Smooth muscle cell of the pulmonary artery (primary cell): ENCODE results near the gene ANKRD34A. TPM values are rescaled to one million over a fixed set of nuclear protein-coding genes. Genes with fewer than 3 reads are reported as not detected.

Experiments used
- total RNA-seq: library from RNA; depleted of rRNA; stranded (reverse); fragments of >200 nt; gene quantifications from 2 replicates; pipeline ENCODE4 v1.2.3, GENCODE V29; 2014

Gene ANKRD34A
- total RNA-seq: 0.98 and 1.2 TPM in 2 replicates

DNA sequence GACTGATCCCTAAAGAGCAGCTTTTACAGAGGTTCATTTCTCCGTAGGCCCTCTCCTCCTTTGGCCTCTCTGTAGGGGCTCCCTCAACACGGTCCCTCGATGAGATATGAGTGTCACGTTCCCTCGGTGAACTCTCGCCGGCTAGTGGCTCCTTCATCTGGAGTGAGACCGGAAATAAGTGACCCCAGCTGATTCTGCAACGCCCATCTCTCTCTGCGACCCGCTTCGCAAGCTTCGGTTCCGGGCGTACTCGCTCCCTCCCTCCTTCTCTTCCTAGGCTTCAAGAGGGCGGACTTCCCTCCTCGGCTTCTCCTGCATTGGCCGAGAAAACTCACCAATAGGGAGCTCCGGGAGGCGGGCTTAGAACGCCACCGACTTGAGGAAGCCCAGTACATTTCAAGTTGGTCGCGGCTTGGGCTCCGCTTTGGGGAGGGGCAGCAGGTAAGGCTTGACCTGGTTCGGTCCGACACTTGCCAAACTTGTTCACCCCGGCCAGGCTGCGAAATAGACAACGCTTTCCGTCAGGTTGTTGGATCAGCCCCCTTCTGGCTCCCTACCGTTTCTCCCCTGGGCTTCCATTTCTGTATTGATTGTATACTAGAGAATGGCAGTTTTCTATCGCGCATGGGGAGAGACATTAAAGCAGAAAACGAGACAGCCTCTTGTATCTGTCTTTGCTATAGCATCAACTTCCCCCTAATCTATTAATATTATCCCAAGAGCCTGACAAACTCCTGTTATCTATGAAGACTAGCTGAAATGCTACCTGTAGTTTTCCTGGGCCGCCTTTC lies at the start of gene ANKRD34A, which contains the start of gene POLR3GL:
ANKRD34A (minus strand) TSS at position 248 of the 791 bp plus-strand sequence. CDS start 2,816 bp downstream, outside the sequence.
POLR3GL (plus strand) TSS at position 363 of the 791 bp plus-strand sequence. CDS start 10,176 bp downstream, outside the sequence.

GRCh38 chr1:145996433-145997015 lies 32.1 kb upstream of the ANKRD34A start, which contains the start of gene TXNIP:
Gene TXNIP, minus strand, starts transcription at chr1:145996579. Its CDS starts 313 bp downstream, at chr1:145996266.

DNA sequence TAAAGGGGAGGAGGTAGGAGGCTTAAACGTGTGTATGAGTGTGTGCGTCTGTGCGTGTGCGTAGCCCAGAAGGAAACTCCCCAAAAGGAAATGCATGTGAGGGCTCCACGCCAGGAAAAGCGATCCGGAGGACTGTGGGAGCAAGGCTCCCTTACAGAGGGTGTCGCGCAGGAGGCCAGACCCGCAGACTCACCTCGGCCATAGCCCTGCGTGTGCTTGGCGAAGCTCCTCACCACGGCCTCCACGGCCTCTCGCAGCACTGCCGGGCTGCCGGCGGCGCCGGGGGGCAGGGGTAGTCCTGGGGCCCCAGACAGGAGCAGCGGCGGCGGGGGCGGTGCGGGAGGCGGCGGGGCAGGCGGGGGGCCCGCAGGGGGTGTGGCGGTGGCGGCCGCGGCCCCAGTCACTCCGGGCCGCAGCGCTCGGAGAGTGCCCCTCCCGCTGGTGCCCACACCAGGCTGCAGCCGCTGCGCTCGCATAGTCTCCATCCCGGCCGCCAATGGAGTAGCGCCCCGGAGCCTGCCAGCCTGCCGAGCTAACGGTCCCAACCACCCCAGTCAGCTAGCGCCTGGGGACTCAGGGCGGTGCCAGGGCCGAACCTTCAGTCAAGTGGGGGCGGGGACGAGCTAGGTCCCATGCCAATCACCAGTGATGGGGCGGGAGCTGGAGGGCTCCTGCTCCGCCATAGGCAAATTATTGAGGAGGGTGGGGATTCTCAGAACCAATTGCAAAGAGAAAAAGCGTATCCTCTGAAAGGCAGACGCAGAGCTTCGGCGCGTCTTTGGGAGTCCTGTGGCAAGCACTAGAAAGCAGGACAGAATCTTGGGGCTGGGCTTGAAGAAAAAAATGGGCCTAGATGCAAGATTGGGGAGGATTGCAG lies 6.7 kb downstream of the ANKRD34A start, which contains the start of gene LIX1L:
LIX1L (minus strand) TSS at position 575 of the 877 bp plus-strand sequence; CDS start at position 485, 90 bp downstream.

GRCh38 chr1:145927063-145927886 lies 37.1 kb downstream of the ANKRD34A start, which contains the start of gene RBM8A:
Gene RBM8A, minus strand, starts transcription at chr1:145927484. Its CDS starts 58 bp downstream, at chr1:145927426.

DNA sequence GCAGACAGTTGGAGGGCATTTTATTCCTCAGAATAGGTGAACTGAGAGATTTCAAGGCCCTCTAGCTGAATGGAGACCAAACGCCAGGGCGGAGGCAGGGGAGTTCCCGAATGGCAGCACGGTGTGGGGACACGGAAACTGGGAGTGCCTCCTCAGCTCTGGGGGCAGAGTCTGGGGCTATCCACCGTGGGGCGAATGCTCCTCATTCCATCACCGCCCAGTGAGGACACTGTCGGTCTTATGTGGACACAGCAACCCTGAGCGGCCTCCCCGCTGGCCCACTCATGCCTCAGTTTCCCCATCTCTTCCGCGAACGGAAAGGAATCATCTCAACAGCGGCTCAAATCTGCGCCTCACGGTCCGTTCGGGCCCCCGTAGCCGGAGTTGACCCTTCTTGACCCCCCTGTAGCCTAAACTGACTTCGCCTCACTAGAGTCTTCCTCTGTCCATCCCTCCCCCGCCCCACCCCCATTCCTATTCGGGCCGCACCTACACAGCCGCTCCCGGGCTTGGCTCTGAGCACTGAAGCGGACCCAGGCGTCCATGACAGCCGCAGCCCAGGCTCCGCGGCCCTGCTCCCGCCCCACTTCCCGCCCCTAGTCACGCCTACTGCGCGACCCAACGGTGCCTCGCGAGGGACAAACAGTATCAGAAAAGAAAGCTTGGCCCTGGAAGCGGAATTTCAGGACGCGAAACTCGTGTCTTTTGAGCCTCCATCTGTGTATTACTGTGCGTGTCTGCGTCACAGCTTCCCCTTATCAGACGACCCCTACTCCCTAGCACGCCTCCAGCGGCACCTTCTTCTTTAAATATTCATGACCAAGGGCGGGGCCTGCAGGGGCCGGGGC lies 46.0 kb downstream of the ANKRD34A start, which contains the start of gene PEX11B:
PEX11B (minus strand) TSS at position 574 of the 848 bp plus-strand sequence; CDS start at position 545, 29 bp downstream.

Other genes with a start within 250 kb of the ANKRD34A start
- gene CD160, start 245.1 kb downstream of the ANKRD34A start, total RNA-seq: not detected in 2 replicates
- 11.9 and 12.2 TPM in 2 replicates for gene RNF115, start 140.5 kb downstream of the ANKRD34A start, total RNA-seq
- gene POLR3C, start 140.4 kb downstream of the ANKRD34A start, total RNA-seq: 22.6 and 24.9 TPM in 2 replicates
- 1.4 and 2.9 TPM in 2 replicates for gene NUDT17, start 118.9 kb downstream of the ANKRD34A start, total RNA-seq
- gene PIAS3, start 105.5 kb downstream of the ANKRD34A start, total RNA-seq: 19.8 and 22.2 TPM in 2 replicates
- gene ANKRD35, start 78.7 kb downstream of the ANKRD34A start, total RNA-seq: 1.8 and 2.5 TPM in 2 replicates
- gene ITGA10, start 54.5 kb downstream of the ANKRD34A start, total RNA-seq: 12.3 and 13.5 TPM in 2 replicates
- gene PEX11B, start 45.9 kb downstream of the ANKRD34A start, total RNA-seq: 23.4 and 24.8 TPM in 2 replicates
- gene RBM8A, start 37.1 kb downstream of the ANKRD34A start, total RNA-seq: 54.8 and 62.2 TPM in 2 replicates
- gene LIX1L, start 6.6 kb downstream of the ANKRD34A start, total RNA-seq: 20.6 and 21.0 TPM in 2 replicates
- 7.0 and 10.2 TPM in 2 replicates for gene POLR3GL, start 115 bp upstream of the ANKRD34A start, total RNA-seq
- 6.9 and 356 TPM in 2 replicates for gene TXNIP, start 32.0 kb upstream of the ANKRD34A start, total RNA-seq
- gene HJV, start 57.2 kb upstream of the ANKRD34A start, total RNA-seq: not detected in 2 replicates
- 2.8 and 4.7 TPM in 2 replicates for gene NBPF10, start 180.2 kb upstream of the ANKRD34A start, total RNA-seq